ENCODE results near the gene AFG3L2.

DNA sequence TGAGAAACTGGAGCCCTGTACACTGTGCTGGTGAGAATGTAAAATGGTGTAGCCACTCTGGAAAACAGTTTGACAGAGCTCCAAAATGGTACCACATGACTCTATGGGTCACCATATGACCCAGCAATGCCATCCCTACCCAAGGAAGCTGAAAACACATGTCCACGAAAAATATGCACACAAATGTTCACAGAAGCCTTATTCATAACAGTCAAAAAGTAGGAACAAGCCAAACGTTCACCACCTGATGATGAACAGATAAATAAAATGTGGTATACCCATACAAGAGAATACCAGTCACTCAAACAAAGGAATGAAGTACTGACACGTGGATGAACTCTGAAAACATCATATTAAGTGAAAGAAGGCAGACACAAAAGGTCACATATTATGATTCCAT, 4.6 kb downstream of the AFG3L2 start:
- TF ChIP-seq, protein P1, sequence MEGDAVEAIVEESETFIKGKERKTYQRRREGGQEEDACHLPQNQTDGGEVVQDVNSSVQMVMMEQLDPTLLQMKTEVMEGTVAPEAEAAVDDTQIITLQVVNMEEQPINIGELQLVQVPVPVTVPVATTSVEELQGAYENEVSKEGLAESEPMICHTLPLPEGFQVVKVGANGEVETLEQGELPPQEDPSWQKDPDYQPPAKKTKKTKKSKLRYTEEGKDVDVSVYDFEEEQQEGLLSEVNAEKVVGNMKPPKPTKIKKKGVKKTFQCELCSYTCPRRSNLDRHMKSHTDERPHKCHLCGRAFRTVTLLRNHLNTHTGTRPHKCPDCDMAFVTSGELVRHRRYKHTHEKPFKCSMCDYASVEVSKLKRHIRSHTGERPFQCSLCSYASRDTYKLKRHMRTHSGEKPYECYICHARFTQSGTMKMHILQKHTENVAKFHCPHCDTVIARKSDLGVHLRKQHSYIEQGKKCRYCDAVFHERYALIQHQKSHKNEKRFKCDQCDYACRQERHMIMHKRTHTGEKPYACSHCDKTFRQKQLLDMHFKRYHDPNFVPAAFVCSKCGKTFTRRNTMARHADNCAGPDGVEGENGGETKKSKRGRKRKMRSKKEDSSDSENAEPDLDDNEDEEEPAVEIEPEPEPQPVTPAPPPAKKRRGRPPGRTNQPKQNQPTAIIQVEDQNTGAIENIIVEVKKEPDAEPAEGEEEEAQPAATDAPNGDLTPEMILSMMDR (IDR thresholded peaks at IDR 0.05; ENCODE audit: low read depth, low read length, missing input control) = no peak
- TF ChIP-seq, protein P2, sequence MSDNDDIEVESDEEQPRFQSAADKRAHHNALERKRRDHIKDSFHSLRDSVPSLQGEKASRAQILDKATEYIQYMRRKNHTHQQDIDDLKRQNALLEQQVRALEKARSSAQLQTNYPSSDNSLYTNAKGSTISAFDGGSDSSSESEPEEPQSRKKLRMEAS (IDR thresholded peaks at IDR 0.05) = no peak
- no peak for TF ChIP-seq RAD21 (IDR thresholded peaks at IDR 0.05)
- TF ChIP-seq GABPA (IDR thresholded peaks at IDR 0.05 in 1 of 2, conservative IDR thresholded peaks at IDR 0.05 in 1 of 2) = no peak
- no peak for TF ChIP-seq YY1 (IDR thresholded peaks at IDR 0.05)
